ENCODE data around the gene COLEC12.

The COLEC12 gene

DNA sequence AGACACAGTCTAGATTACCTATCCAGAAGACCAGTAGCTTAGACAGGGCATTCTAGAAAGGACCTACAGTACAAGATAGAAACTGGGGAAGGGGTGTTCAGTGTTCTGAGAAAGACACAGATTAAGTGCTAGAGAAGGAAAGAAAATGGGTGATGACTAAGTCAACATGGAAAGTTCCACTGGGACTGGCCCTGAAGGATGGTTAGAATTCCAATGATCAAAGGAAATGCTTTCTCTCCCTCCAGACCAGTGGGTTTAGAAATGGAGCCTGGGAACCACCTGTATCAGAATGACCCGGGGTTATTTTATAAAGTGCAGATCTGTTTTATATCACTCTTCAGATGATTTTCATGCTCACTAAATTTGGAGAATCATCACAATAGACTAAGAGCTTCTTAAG lies 5.8 kb upstream of the COLEC12 start:
- in situ Hi-C loops (cut with MboI; ENCODE audit: low sequenced_read_pairs) = no loop called here

DNA sequence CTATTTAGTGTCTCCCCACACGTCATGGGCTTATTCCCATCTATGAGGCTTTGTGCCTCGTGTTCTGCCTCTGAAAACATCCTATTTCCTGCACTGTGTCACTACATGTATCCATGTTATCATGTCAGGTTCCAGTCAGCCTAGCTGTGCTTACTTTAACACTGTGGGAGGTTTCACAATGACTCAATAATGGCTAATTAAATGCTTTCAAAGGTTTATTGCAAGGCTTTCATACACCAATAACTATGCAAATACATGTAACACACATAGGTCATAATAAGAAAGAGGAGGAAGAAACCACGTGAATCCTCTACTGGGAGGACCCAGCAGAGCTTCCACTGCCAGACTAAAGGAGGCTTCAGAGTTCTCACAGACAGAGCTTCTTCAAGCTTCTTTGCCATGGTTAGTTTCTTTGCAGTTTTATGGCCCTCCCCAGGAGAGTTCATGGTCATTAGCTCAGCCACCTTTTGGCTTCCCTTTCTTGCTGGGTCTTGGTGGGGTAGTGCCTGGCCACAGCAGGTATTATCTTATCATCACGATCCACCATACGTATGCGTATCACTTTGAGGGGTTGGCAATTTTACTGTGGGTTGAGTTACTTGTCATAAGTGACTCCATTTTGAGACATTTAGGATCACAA lies 5.1 kb upstream of the COLEC12 start:
- in situ Hi-C loops (cut with MboI; ENCODE audit: low sequenced_read_pairs) = no loop called here

DNA sequence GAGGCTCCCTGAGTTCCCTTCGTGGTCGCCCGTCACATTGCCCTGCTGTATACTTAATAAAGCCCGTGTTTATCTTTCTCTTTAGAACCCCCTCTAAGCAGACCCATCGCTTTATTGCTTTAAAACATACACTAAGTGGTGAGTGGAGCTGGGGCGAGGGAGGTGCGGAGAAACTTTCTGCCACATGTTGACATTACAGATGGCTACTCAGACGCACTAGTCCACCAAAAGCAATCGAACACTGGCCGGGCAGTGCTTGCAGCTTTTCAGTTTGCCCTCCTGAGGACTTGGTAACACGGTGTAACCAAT lies 859 bp upstream of the COLEC12 start:
- in situ Hi-C loops (cut with MboI; ENCODE audit: low sequenced_read_pairs) = no loop called here

DNA sequence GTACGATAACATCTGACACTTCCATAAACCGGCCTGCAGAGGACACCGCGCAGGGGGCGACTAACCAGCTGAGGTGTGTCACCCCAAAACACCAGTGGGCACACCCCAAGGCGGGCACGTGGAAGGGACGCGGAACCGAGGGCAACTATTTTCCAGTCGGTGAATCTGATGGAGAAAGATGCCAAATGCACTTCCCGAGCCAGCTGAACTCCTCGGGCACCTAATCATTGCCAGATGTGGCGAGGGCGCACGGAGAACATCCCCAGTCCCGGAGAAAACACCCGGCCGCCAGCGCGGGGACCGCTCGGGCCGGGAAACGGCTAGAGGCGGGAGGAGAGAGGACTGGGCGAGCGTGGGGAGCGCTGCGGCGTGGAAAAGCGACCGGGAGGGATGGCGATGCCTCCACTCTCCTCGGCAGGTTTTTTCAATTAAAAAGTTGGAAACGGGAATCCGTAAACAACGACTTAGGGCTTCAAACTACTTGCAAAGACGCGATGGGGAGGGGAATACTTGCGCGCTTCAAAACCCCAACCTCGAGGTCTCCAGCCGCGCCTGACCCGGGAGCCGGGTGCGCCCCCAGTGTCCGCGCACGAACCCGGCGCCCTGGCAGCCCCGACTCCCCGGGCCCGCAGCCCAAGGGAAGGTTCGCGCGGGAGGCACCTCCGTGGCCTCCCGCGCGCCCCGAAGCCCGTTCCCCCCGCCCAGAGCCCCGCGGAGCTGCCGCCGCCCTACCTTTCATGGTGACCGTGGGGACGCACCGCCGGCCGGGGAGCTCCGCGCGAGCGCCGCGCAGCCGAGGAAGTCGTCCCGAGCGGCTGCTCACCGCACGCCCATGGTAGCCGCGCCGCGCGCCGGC lies 497 bp downstream of the COLEC12 start:
- in situ Hi-C loops (cut with MboI; ENCODE audit: low sequenced_read_pairs) = no loop called here

DNA sequence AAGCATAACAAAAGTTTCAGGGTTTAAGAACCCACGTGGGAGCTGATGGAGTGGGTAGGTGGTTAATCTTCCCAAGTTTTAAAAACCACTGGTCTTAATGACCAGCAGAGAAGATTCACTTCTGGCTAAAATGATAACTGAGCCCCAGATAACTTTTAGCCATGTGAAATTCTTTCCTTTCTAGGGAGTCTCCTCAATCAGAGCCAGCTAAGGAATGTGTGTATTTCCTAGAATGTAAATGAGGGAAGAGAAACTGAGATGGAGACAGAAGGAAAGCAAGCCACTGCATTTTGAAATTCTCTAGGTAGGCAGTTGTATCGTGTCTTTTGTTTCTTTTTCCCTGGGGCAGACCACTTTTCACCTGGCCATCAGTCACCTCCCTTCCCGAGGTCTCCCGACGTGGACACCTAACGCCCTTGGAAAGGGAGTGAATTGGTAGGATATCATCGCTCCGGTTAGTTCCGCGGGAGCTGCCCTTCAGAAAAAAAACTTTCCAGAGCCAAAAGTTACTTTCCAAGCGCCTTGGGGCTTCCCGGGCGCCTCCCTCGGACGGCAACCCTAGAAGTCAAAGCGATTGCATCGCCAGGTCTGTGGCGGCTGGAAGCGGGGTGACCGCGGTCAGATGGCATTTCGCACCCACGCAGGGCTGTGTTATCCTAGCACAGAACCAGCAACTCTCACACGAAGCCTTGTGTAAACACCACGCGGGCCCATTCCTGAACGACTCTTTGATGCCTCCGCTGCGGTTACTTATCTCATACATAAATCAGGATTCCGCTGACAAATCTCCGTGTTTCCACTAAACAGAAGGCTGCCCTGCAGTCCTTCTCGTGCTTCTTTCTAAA lies 1.3 kb downstream of the COLEC12 start:
- in situ Hi-C loops (cut with MboI; ENCODE audit: low sequenced_read_pairs) = no loop called here

DNA sequence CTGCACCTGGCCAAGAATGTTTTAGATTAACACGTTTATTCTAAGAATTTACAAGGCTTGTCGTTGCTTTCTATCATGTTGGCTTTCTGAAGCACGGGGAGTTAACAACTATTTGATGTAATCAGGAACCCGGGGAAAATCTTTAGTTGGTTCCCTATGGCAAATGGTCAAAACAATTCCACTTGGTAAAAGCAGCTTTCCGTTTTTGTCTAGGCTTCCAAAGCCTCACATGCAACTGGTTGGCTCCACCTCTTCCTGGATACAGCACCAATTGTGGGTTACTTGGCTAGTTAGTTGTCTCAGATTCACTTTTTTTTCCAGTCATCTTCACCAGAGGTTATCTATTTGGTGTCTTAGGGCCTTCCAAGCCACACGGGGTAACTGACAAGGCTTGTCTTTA lies 2.8 kb downstream of the COLEC12 start:
- in situ Hi-C loops (cut with MboI; ENCODE audit: low sequenced_read_pairs) = no loop called here

DNA sequence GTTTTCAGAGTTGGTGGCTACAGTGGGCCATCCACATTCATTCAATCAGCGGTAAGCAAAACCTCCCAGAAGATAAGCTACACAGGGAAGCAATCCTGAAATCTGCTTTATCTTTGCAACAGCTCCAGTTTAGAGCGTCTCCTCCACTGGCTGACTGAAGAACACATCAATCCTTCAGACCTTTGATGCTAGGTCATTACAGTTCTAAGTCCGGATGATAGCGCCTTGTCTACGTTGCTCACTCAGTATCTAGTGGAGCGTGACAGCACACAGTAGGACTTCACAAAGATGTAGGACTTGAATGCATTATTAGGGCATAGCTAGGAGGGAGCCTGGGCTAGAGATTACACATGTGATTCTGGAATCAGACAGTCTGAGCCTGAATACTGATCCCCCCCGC lies 5.0 kb downstream of the COLEC12 start:
- in situ Hi-C loops (cut with MboI; ENCODE audit: low sequenced_read_pairs) = no loop called here

DNA sequence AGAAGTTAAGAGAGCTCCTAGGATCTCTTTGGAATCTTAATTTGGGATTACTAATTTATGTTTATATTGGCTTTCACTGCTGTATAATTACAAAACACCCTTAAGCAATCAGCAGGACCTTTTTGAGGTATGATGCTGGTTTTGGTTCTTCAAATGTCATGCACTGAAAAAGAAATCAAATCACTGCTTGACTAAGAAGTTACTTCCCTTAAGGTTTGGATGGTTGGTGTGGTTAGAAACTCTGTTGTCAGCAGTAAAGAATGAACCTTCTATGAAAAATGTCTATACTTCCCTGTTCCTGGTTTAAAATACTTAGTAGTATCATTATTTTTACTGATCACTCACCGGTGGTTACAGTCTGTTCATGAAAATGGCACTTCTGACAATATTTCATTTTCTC lies 5.5 kb downstream of the COLEC12 start:
- in situ Hi-C loops (cut with MboI; ENCODE audit: low sequenced_read_pairs) = no loop called here

DNA sequence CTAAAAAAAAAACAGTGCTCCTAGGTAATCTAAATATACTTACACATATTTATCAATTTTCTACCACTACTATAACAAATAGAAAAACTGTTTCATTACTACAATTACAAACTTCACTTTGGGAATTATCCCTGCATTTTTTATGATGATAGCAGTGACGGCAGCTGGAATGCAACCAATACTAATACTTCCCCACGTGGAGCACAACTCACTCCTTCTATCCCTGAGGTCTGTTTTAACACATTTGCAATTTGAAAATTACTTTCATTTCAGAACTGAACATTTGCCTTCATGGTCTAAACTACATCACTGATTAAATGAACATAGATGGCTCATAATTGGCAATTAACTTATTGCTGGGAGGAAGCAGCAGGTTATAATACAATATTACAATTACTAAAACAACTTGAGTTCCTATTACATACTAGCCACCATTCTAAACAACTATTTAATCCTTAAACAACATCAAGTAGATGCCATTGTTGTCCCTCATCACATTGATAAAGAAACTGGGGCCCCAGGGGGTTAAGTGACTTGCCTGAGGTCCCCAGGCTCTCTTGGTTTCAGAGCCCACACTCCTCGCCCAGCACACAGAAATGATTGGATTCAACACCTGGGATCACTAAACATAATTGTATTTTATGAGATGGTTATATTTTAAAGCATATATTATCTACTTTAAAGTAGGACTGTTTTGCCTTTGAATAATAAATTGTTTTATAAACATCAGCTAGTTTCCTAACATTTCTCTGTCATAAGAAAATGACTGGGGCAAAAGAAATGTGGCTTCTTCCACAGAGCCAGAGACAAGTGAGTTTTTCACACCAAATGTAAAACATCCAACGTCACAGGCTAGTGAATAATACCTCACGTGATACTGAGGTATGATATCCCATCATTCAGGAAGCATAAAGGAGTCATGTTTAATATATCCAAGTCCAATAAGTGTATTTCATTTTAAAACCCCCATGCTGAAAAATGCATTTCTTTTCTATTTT lies 6.2 kb downstream of the COLEC12 start:
- in situ Hi-C loops (cut with MboI; ENCODE audit: low sequenced_read_pairs) = no loop called here

DNA sequence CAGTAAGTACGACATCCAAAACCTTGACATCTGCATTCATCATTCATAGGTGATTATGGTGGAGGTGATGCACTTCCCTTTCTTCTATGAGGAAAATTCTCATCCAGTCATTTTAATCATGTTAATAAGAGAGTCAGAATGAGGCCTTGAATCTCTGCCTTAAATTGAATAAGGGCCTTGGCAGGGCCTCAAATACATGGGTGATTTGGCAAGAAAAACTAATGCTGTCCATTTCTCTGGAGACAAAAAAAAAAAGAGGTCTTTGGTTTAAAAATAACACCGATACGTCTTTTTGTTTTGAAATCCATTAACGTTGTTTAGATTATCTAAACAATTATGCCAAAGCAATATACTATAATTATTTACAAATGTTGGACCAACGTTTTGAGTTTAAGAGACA lies 8.1 kb downstream of the COLEC12 start:
- in situ Hi-C loops (cut with MboI; ENCODE audit: low sequenced_read_pairs) = no loop called here

DNA sequence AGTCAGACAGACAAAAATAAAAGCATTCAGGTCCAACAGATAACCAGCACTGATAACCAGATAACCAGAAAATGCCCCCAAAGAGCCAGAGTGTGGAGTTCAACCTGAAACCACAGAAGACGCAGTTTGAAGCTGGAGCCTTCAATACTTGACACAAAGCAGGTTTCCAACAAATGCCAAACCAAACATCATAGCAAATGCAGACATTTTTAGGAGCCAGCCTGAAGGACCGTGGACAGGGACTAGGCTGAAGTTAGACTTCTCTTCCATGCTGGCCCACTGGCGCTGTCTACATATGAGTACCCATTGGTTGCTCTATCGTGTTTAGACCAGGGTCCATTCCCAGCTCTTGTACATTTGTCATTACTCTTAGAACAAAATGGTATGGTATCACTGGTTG lies 9.9 kb downstream of the COLEC12 start:
- in situ Hi-C loops (cut with MboI; ENCODE audit: low sequenced_read_pairs) = no loop called here

DNA sequence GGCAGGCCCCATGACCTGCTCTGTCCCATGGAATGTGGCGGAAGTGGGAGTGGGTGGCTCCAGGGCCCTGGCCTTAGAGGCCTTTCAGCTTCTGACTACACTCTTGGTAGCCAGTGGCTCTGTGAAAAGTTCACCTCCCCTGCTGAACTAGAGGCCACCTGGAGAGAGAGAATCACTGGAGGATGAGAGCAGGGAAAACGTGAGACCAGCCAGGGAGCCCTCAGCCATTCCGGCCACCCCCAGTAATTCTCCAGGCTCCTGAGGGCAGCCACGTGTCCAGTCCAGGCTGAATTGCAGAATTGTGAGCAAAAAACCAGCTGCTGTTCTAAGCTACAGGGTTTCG lies 10.5 kb downstream of the COLEC12 start:
- in situ Hi-C loops (cut with MboI; ENCODE audit: low sequenced_read_pairs) = no loop called here

DNA sequence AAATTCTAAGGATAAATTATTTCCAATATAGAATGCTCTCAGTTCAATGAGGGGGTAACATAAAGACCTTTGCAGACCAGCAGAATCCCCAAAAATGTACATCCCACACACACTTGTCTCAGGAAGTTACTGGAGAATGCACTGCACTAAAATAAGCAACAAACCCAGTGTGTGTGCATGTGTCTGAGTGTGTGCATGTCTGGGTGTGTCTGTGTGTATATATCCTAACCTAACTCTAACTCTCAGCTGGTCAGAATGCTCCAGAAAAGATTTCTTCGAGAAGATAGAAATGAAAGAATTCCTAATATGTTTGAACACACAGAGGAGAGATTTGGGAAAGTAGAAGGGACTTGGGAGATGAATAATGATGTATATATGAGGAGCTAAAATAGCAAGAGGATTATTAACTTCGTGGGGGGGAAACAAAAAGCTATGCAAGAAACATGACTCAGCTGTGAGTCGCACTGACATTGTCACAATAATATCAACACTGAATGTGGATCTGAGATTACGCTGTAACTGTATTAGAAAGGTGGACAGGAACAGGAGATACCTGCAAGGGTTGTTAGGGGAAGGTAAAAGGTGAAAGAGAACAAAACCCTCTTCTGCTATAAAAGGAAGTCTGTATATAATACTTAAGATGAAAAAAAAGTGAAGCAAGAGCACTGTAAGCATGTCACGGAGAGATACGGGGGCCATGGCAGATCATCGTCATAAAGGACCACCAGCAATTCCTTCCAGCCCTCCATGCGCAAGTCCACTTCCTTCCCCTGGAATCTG lies 11.1 kb downstream of the COLEC12 start:
- in situ Hi-C loops (cut with MboI; ENCODE audit: low sequenced_read_pairs) = no loop called here

DNA sequence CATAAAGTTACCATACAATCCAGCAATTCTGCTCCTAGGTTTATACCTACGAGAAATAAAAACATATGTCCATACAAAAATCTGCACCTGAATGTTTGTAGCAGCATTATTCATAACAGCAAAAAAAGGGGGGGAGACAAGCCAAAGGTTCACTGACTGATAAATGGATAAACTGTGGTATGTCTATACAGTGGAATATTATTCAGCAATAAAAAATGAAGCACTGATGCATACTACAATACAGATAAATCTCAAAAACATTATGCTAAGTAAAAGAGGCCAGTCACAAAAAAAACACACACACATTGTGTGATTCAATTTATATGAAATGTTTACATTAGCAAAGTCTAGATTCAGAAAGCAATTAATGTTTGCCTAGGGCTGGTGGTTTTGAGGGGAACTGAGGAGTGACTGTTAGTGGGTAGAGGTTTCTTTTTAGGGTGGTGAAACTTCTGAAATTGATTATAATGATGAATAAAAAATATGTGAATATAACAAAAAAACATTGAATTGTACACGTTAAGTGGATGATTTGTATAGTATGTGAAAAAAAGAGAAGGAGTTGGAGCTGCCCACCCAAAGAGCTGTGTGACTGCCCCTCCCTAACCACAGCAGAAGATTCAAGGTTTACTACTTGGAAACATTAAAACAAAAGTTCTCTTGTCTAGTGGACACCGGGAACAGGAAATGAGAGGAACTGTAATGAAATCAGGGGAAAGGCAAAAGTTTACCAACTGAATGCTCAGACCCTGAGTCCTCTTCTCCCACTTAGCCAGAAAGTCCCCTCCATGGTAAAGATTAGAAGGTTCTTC lies 13.4 kb downstream of the COLEC12 start:
- in situ Hi-C loops (cut with MboI; ENCODE audit: low sequenced_read_pairs) = no loop called here

DNA sequence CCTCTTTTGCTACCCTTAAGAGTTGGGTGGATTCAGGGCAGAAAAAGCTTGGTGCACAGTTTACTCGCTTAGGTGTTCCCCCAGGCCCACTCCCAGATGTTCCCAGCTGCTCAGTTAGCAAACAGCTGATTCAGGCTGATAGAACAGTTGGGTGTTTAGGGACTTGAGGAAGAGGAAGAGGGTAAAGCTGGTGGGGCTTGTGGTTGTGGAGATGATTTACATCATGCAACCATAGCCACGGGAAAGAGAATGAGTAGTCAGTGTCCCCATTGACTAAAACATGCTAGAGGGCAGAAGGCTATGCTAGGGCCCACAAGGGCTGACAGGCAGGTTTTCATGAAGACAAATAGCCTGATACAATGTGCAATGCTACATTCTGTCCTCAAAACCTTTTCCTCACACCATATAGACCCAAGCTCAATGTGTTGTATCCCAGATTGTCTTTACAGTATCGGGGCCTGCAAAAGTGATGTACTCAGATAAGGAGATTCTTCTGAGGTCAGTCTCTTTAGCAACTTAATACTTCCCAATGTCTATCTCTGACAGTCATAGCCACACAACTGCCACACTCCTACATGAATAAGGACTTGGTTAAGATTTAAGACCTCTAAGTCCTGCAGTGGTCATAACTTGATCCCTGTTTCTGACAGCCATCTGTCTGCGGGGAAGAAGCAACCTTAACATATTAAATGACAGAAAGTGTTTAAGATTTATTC lies 15.6 kb downstream of the COLEC12 start:
- in situ Hi-C loops (cut with MboI; ENCODE audit: low sequenced_read_pairs) = no loop called here

DNA sequence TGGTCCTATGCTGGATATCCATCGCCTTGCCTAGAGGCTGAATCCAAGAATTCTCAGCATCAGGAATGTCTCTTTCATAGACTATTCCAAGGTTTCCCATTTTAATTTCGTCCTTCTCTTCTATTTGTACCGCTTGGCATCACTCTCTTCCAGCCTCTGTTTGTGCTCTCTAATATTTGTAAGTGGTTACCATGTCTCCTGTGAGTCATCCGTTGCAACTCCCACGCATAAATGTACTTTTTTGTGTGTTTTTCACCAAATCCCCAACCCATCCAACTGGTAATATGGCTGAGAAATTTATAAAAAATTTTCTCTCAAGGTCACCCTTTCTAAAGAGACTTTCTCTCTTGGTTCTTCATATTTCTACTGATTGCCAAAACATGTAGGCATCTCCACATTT lies 21.8 kb downstream of the COLEC12 start:
- in situ Hi-C loops (cut with MboI; ENCODE audit: low sequenced_read_pairs) = no loop called here

DNA sequence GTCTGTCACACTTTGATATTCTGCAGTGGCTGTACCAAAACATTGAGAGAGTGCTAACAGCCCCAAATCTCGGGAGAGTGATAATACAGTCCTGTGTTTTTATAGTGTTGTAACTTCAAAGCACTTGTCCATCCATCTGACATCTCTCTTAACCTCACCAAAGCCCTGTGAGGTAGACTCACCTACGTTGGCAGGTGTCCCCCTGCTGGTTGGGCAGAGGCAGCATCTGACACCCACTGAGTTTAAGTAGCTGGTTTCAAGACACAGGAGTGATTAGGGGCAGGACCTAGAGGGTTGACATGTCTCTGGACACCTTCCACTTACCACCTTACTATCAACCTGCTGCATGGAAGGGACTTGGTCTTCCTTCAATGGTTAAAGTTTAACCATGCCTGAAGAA lies 22.9 kb downstream of the COLEC12 start:
- in situ Hi-C loops (cut with MboI; ENCODE audit: low sequenced_read_pairs) = no loop called here

DNA sequence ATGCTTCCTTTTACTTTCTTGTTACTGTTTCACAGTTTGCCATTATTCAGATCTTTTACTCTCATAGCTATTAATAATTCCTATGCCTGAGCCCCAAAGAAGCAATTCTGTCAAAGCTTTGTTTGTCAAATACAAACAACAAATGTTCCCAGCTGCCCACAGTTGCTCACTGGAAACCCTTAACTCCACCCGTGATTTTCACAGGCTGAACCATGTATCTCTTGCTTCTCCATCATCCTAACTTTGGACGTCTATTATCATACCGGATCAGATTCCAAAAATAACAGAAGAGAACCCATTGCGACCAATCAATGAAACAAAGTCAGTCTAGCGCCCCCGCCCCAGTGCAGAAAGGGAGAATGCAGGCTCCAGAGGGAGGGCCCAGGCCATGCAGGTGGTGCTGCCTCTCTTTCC lies 24.2 kb downstream of the COLEC12 start:
- in situ Hi-C loops (cut with MboI; ENCODE audit: low sequenced_read_pairs) = no loop called here
